ENCODE results near the gene AMDHD1.

AMDHD1 gene

DNA sequence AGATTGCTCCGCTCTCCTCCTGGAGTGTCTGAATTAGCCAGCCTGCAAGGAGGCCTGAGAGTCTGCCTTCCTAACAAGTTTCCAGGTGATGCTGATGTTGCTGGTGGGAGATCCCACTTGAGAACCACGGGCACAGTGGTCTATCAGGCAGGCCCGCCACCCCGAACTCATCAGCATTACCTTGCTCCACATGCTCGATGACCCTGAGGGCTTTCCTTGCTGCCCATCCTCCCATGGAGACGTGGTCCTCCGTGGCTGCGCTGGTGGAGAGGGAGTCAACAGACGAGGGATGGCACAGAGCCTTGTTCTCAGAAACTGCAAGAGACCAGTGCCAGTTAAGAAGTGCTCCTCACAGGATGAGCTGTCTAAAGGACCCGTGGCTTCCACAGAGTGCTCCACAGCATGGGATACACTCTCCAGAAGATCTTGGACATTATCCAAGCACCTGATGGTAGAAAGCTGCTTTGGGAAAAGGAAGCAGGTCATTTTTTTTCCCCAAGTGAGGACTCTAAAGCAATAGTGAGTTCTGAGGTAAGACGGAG lies 34.7 kb downstream of the AMDHD1 start:
- TF ChIP-seq, protein P1, sequence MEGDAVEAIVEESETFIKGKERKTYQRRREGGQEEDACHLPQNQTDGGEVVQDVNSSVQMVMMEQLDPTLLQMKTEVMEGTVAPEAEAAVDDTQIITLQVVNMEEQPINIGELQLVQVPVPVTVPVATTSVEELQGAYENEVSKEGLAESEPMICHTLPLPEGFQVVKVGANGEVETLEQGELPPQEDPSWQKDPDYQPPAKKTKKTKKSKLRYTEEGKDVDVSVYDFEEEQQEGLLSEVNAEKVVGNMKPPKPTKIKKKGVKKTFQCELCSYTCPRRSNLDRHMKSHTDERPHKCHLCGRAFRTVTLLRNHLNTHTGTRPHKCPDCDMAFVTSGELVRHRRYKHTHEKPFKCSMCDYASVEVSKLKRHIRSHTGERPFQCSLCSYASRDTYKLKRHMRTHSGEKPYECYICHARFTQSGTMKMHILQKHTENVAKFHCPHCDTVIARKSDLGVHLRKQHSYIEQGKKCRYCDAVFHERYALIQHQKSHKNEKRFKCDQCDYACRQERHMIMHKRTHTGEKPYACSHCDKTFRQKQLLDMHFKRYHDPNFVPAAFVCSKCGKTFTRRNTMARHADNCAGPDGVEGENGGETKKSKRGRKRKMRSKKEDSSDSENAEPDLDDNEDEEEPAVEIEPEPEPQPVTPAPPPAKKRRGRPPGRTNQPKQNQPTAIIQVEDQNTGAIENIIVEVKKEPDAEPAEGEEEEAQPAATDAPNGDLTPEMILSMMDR (conservative IDR thresholded peaks at IDR 0.05), result no peak
- no peak overlapping the region for H3K27ac ChIP-seq

- H3K27ac ChIP-seq, result no peak overlapping the region
- TF ChIP-seq, protein P1 (conservative IDR thresholded peaks at IDR 0.05), result no peak
These were observed 35.2 kb downstream of the AMDHD1 start for GRCh38 chr12:95978351-95978750.

DNA sequence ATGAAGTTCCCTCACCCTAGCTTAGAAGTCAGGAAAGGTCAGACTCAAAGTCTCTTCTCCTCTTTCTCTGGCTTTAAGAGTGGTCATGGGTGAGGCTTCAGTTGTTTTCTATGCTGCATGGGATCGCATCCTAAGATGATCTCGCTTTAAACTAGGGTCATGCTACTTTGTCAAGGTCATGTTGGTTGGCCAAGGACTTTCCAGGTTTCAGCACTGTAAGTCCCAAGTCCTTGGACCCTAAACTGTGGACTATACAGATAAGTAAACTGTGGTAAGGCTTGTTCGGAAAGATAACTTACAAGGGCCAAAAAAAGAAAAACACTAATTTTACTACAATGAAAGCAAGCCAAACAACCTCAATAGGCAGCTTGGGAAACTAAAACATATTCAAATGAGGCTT lies 35.6 kb downstream of the AMDHD1 start:
- TF ChIP-seq, protein P1 (conservative IDR thresholded peaks at IDR 0.05), result no peak
- H3K27ac ChIP-seq, result no peak overlapping the region

- TF ChIP-seq, protein P1 (conservative IDR thresholded peaks at IDR 0.05), result no peak
- no peak overlapping the region for H3K27ac ChIP-seq
These were observed 37.3 kb downstream of the AMDHD1 start for GRCh38 chr12:95980437-95980836.

GRCh38 chr12:95982602-95983001 lies 39.5 kb downstream of the AMDHD1 start:
- TF ChIP-seq, protein P1 (conservative IDR thresholded peaks at IDR 0.05), result no peak
- H3K27ac ChIP-seq, result no peak overlapping the region

DNA sequence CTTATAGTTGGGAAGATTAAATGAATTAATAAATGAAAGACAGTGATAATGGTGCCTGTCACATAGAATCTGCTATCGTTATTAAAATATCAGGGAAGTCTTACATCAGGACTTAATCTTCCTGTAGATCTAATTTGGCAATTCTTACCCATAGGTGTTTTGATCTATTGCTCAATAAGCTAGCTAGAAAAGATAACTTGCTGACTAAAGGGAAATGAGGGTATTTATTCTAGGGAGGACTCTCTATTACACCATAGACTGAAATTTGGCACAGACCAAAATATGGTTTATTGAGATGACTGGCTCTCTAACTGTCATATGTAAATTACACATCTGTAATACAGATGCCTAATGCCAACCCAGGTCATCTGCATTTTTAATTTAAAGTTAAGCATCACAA lies 41.6 kb downstream of the AMDHD1 start:
- no peak overlapping the region for H3K27ac ChIP-seq
- TF ChIP-seq, protein P1 (conservative IDR thresholded peaks at IDR 0.05), result no peak

GRCh38 chr12:95986635-95987570 lies 43.8 kb downstream of the AMDHD1 start:
- TF ChIP-seq, protein P1 (conservative IDR thresholded peaks at IDR 0.05), result no peak
- no peak overlapping the region for H3K27ac ChIP-seq

Data from VCaP (cell line).